ENCODE results near the gene EDEM3.
"Not testable (repeated sequence)": the region's sequence is repeated elsewhere in the genome, so short reads cannot be mapped to it uniquely, and the experiment has no call there.

Gene EDEM3

GRCh38 chr1:184740344-184740743 is 14.3 kb downstream of the EDEM3 start:
- no peak for DNase-seq (ENCODE audit: low spot score)

- no peak for DNase-seq (ENCODE audit: low spot score)
Observed at GRCh38 chr1:184739796-184740195, 14.9 kb downstream of the EDEM3 start.

GRCh38 chr1:184739070-184739469 is 15.6 kb downstream of the EDEM3 start:
- no peak for DNase-seq (ENCODE audit: low spot score)

- no peak for DNase-seq (ENCODE audit: low spot score)
Observed at GRCh38 chr1:184734980-184735379, 19.7 kb downstream of the EDEM3 start.

GRCh38 chr1:184724843-184725242 is 29.8 kb downstream of the EDEM3 start:
- DNase-seq (ENCODE audit: low spot score): no peak

- DNase-seq (ENCODE audit: low spot score): no peak
Observed at GRCh38 chr1:184716158-184716557, 38.5 kb downstream of the EDEM3 start.

GRCh38 chr1:184709418-184709817 is 45.2 kb downstream of the EDEM3 start:
- DNase-seq (ENCODE audit: low spot score): no peak

GRCh38 chr1:184708084-184708676 is 46.5 kb downstream of the EDEM3 start:
- no peak for DNase-seq (ENCODE audit: low spot score)

GRCh38 chr1:184705271-184705670 is 49.4 kb downstream of the EDEM3 start:
- DNase-seq (ENCODE audit: low spot score): no peak

- DNase-seq (ENCODE audit: low spot score): no peak
Observed at GRCh38 chr1:184701816-184702215, 52.8 kb downstream of the EDEM3 start.

- DNase-seq (ENCODE audit: low spot score): no peak
Observed at GRCh38 chr1:184698969-184699368, 55.7 kb downstream of the EDEM3 start.

GRCh38 chr1:184698016-184698415 is 56.6 kb downstream of the EDEM3 start:
- no peak for DNase-seq (ENCODE audit: low spot score)

GRCh38 chr1:184696403-184696802 is 58.3 kb downstream of the EDEM3 start:
- DNase-seq (ENCODE audit: low spot score): no peak

- no peak for DNase-seq (ENCODE audit: low spot score)
Observed at GRCh38 chr1:184695023-184695422, 59.6 kb downstream of the EDEM3 start.

GRCh38 chr1:184693011-184693410 is 61.6 kb downstream of the EDEM3 start:
- DNase-seq (ENCODE audit: low spot score): no peak

- DNase-seq (ENCODE audit: low spot score): peak; percentile 37
Observed at GRCh38 chr1:184691719-184692324, 62.8 kb downstream of the EDEM3 start.

GRCh38 chr1:184686540-184686939 is 68.1 kb downstream of the EDEM3 start:
- peak; percentile 5 for DNase-seq (ENCODE audit: low spot score)

GRCh38 chr1:184685116-184685515 is 69.5 kb downstream of the EDEM3 start:
- peak; percentile 18 for DNase-seq (ENCODE audit: low spot score)

- no peak for DNase-seq (ENCODE audit: low spot score)
Observed at GRCh38 chr1:184684285-184685074, 70.2 kb downstream of the EDEM3 start.

GRCh38 chr1:184682956-184683355 is 71.7 kb downstream of the EDEM3 start:
- DNase-seq (ENCODE audit: low spot score): no peak

- DNase-seq (ENCODE audit: low spot score): not testable (repeated sequence)
Observed at GRCh38 chr1:184680611-184681225, 73.9 kb downstream of the EDEM3 start.

- DNase-seq (ENCODE audit: low spot score): not testable (repeated sequence)
Observed at GRCh38 chr1:184679472-184679871, 75.2 kb downstream of the EDEM3 start.

GRCh38 chr1:184677344-184677743 is 77.3 kb downstream of the EDEM3 start:
- DNase-seq (ENCODE audit: low spot score): no peak

Measured in NAMALWA (cell line).